NCI-H2081 (cell line): ENCODE data around the gene VOPP1.
A peak's percentile ranks its signal among the peaks of the same experiment; 100 is the strongest.

Source experiments
- DNase-seq, 2 experiments: peaks; one replicate each; lab custom pipeline; 2025; lab: John Stamatoyannopoulos, UW

The VOPP1 gene

GRCh38 chr7:55554038-55554437 lies 18.3 kb downstream of the VOPP1 start:
- DNase-seq, result no peak

DNA sequence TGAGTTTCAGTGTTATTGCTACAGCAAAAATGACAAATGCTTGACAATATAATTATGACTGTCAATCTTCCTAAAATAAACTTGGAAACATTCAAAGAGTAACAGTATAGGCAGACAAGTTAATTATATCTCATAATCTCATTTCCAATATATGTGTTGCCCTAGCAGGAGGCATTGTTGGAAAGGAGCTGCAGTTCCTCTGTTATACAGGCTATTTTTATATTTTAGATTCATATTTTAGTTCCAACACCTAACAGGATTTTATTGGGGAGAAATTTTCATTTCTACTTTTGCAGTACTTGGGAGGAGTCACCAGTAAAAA lies 19.3 kb downstream of the VOPP1 start:
- no peak for DNase-seq

DNA sequence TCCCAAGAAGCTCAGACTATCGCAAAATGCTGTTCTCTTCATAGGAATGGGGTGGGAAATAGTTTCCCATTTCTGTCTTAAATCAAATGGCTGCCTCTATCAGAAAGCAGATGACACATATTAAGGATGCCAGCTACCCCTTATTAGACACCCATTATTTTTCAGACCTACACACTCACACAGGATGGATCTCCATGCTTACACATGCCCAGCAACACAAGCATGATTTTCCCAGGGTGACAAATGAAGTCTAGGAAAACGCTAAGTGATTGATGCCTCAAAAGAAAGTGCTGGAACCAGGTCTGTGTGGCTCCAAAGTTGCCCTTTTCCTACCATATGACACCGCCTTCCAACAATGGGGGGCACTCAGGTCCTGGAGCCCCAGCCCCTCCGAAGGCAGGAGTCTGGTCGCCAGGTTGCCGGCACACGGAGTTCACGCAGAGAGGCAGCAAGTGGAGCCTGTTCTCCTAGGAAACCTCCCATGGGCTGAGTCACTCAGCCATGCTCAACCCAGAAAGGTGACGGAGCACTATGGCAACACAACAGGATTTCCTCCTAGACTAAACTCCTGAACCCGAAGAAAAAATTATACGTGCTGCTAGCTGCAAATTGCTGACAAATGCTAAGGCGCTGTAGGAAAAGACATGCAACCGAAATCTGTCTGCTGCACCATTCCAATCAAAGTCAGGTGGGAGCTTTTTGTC lies 19.8 kb downstream of the VOPP1 start:
- DNase-seq, result peak; percentile 15 to 65

GRCh38 chr7:55550841-55551537 lies 21.3 kb downstream of the VOPP1 start:
- no peak for DNase-seq

DNA sequence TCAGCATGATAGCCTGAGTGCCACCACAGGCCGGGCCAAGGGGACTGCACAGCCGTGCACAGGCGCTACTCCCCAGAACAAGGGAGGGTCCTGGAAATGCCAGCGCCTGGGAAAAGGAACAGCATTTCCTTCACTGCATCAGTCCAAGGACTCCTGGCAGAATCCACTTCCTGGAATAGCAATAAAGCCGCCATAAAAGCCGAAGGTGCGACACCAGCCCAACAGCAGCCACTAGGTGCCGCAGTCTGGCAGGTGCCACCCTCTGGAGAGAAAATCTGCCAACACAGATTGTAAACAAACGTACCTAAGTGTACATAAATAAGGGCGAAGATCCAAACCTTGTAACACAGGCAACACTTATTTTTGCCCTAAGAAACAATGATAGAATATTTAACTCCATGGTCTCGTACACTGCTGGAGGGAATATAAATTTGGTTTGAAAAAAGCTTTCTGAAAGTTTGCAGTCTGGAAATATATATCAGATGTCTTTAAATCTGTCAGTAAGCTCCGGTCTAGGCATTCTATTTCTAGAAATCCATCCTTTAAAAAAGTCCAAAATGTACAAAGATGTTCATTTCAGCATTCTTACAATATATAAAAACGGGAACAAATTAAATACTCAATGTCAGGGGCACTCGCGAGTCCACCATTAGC lies 22.2 kb downstream of the VOPP1 start:
- DNase-seq, result peak; percentile 21 to 74

GRCh38 chr7:55549457-55549856 lies 22.8 kb downstream of the VOPP1 start:
- no peak for DNase-seq

DNA sequence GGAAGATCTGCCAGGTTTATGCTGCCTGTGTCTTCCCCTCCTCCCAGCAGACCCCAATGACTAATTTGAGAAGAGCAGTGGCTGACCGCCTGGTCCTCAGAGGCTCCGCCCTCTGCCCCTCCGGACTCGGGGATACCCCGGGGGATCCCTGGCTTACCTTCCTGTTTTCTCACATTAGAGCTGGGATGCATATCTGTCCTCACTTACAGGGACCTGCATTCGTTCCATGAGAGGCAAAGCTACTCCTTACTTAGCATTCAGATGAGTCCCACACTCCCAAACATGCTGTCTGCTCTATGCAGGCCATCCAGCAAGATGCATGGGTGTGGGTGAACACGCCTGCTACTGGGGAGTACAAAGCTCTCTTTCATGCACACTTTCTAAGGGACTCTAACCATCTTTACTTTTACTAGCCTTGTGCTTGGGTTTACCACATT lies 24.0 kb downstream of the VOPP1 start:
- no peak for DNase-seq

GRCh38 chr7:55546814-55547213 lies 25.5 kb downstream of the VOPP1 start:
- DNase-seq, result peak; percentile 22 to 56

GRCh38 chr7:55545496-55545895 lies 26.8 kb downstream of the VOPP1 start:
- DNase-seq, result no peak

GRCh38 chr7:55540226-55540858 lies 32.0 kb downstream of the VOPP1 start:
- DNase-seq, result no peak

- DNase-seq, result no peak
Measured at GRCh38 chr7:55539380-55539779, 32.9 kb downstream of the VOPP1 start.

DNA sequence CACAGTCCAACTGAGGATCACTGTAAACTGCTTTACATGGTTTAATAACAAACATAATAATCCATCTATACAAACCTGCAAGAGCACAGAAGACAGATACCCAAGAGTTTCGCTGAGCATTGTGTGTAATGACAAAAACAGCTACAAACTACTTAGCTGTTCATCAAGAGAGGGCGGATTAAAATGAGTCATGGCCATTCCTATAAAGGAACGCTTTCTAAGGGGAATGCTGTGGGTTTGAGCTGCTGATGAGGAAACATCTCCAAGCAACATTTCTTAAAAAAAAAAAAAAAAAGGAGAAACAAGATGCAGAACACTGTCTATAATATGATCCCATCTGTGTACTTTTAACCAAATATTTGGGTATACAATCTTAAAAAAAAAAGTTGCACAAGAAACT lies 33.8 kb downstream of the VOPP1 start:
- no peak for DNase-seq

DNA sequence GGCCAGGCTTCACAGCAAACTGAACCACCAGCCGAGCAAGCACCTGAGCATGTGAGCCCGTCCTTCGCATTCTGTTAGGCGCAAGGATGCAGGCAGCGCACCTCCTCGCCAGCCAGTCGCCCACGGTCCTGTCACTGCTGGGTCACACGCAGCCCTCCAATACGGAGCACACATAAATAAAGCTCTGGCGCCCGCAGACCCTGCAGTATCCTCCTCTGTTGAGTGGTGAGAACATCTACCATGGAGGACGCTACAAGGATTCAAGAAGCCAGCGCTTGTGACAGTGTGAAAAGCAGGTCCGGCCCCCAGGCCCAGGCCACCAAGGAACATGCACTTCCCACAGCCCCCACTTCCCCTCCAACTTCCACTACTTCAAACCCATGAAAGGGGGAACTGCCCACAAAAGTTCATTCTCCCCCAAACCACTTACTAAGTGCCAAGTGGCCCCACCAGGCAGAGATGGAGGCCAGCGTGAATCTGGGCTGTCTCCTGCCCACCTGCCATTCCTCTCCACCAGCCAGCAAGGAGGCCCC lies 34.8 kb downstream of the VOPP1 start:
- DNase-seq, result no peak

- no peak for DNase-seq
Measured at GRCh38 chr7:55536619-55537457, 35.5 kb downstream of the VOPP1 start.

DNA sequence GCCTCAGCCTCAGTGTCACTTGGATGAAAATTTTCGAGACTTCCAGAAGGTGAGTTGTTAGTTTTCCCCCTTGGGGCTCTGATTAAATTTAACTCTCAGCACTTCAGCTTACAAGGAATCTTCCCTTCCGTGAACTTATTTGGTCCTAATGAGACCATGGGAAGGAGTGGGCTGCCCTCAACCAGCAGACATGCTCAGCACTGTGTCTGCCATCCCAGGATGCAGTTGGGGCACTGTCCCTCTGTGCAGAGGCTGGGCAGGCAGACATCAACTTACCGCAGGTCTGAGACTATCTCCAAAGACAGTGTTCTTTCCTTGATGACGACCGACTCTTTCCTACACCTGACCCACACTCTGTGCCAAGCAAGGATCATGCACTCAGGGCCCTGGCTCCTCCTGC lies 36.7 kb downstream of the VOPP1 start:
- DNase-seq, result no peak

DNA sequence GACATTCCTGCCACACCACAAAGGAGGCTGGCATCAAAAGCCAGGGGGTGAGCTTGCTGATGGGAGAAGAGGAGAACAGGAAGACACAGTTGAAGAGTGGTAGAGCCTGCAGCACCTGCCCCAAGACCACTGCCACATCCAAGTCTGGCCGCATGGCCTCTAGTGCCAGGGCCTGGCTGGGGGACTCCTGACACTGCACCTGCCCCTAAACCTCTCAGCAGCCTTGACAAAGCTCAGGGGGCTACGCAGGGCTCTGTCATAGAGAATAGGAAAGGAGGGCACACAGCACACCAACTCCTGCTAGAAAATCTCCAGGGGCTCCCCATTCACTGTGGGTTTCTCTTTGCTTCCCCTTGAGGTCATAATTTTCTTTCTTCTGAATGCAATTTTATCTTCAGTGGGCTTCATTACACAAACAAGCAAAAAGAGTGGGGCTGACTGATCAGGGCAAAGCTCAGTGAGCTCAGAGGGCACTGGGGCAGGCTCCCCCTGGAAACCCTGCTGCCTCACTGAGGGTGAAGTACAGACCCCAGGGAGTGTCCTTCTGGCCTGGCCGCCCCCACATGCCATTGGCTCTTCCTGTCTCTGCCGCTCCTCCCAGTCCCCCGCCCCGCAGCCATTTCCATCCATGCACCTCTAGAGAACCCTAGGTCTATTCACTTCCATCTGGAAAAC lies 37.2 kb downstream of the VOPP1 start:
- no peak for DNase-seq

GRCh38 chr7:55534262-55534915 lies 37.9 kb downstream of the VOPP1 start:
- no peak for DNase-seq

- no peak for DNase-seq
Measured at GRCh38 chr7:55533729-55534080, 38.6 kb downstream of the VOPP1 start.

DNA sequence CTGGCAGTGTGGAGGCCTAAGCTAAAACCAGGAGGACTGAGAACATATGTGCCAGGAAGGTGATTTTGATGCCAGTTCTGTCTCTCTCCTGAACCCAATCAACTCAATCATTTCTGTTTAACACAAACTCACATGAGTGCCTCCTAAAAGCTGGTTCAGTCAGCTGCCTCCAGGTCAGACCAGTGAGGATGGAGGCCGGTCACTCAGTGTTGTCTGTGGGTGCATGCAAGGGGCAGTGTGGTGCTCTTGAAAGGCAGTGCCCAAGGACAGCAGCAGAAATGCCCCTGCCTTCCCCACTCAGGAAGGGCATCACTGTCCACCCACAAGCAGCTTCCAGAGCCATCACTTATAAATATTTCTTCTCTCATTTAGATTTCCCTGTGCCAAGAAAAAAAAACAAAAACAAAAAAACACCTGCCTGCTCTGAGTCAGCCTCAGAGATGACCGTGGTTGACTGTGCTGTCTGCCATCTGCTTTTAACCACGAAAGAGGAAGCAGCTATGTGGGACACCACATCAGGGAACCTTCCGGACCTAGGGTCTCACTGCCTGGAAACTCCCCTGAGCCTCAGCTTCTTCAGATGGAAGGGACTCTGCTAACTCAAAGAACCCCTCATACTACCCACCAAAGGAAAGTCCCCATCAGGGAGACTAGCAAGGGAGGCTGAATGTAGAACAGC lies 39.1 kb downstream of the VOPP1 start:
- peak in 1 of 2 experiments; percentile 12 for DNase-seq
